HTR-8/SVneo (cell line): Measurements from ENCODE around the gene PPARG.
"Not testable (repeated sequence)": the region's sequence is repeated elsewhere in the genome, so short reads cannot be mapped to it uniquely, and the experiment has no call there.

Experiments used
- DNase-seq: peaks from one replicate; pipeline ENCODE4 v3.0.0; 2011; ENCODE audit warnings: low spot score, mixed read lengths; ENCODE audit not compliant: insufficient read length
- FAIRE-seq: peaks from 2 replicates; lab custom pipeline; 2011; peaks lifted over from hg19 to GRCh38; lab: Jason Lieb, UNC

The PPARG gene

GRCh38 chr3:12276827-12277226 lies 12.0 kb upstream of the PPARG start:
- FAIRE-seq, DNase-seq: not testable (repeated sequence)

GRCh38 chr3:12278566-12278965 lies 10.3 kb upstream of the PPARG start:
- DNase-seq (no peak), FAIRE-seq (no peak)

GRCh38 chr3:12279591-12280326 lies 9.1 kb upstream of the PPARG start:
- FAIRE-seq (no peak), DNase-seq (no peak)

- DNase-seq, result no peak
- FAIRE-seq, result no peak
Measured at GRCh38 chr3:12280357-12280806, 8.5 kb upstream of the PPARG start.

- no peak for FAIRE-seq
Measured at GRCh38 chr3:12284591-12284990, 4.3 kb upstream of the PPARG start.

GRCh38 chr3:12285003-12285555 lies 3.8 kb upstream of the PPARG start:
- DNase-seq (no peak), FAIRE-seq (no peak)

More at GRCh38 chr3:12284591-12284990, 4.3 kb upstream of the PPARG start:
- no peak for DNase-seq

- not testable (repeated sequence) for DNase-seq, FAIRE-seq
Measured at GRCh38 chr3:12285779-12286178, 3.1 kb upstream of the PPARG start.

GRCh38 chr3:12286504-12286903 lies 2.4 kb upstream of the PPARG start:
- FAIRE-seq (no peak), DNase-seq (no peak)

- no peak for DNase-seq
- FAIRE-seq, result peak; percentile 23
Measured at GRCh38 chr3:12286927-12287726, 1.7 kb upstream of the PPARG start.

GRCh38 chr3:12287727-12288181 lies 1.1 kb upstream of the PPARG start:
- DNase-seq (peak; percentile 23), FAIRE-seq (no peak)

- DNase-seq (no peak), FAIRE-seq (no peak)
Measured at GRCh38 chr3:12289524-12289923, 654 bp downstream of the PPARG start.

- FAIRE-seq (no peak), DNase-seq (no peak)
Measured at GRCh38 chr3:12292770-12293169, 3.9 kb downstream of the PPARG start.

- no peak for DNase-seq
- no peak for FAIRE-seq
Measured at GRCh38 chr3:12294885-12295580, 6.2 kb downstream of the PPARG start.

- FAIRE-seq (no peak), DNase-seq (no peak)
Measured at GRCh38 chr3:12296511-12296910, 7.6 kb downstream of the PPARG start.

GRCh38 chr3:12299026-12299425 lies 10.2 kb downstream of the PPARG start:
- FAIRE-seq, result no peak
- DNase-seq, result no peak

GRCh38 chr3:12300137-12300536 lies 11.3 kb downstream of the PPARG start:
- no peak for DNase-seq
- FAIRE-seq, result no peak

- FAIRE-seq, result no peak
- DNase-seq, result no peak
Measured at GRCh38 chr3:12301031-12301430, 12.2 kb downstream of the PPARG start.

GRCh38 chr3:12301513-12301912 lies 12.6 kb downstream of the PPARG start:
- FAIRE-seq (no peak), DNase-seq (no peak)

- FAIRE-seq, result no peak
- no peak for DNase-seq
Measured at GRCh38 chr3:12302564-12302963, 13.7 kb downstream of the PPARG start.

- DNase-seq, result peak; percentile 41
- no peak for FAIRE-seq
Measured at GRCh38 chr3:12303534-12303933, 14.7 kb downstream of the PPARG start.
